NOMO-1 treated with DMSO at 0.1 percent for 48 hours (cell line): ENCODE data around the gene RAB40A.

Experiments used
- DNase-seq: peaks from one replicate; lab custom pipeline; 2025; ENCODE audit not compliant: unreplicated experiment; lab: John Stamatoyannopoulos, UW

Gene RAB40A, protein sequence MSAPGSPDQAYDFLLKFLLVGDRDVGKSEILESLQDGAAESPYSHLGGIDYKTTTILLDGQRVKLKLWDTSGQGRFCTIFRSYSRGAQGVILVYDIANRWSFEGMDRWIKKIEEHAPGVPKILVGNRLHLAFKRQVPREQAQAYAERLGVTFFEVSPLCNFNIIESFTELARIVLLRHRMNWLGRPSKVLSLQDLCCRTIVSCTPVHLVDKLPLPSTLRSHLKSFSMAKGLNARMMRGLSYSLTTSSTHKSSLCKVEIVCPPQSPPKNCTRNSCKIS

DNA sequence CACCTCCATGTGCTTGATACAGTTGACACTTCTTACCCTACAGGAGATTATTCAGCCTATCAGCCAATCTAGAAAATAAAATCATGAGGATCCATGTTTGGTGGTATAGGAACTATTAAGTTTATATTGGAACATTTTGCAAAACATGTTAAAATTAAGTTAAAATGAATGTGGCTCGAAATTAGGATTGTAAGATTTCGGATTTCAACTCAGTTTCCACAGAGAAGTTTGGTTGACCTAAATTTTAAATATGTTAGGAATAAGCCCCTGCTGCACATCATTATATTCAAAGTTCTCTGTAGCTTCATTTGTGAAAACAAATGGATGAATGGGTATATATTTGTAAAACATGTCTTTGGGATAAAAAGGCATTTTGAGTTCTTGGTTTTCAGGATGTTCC lies at the start of gene RAB40A:
Gene RAB40A, minus strand, starts transcription at position 101 of the 400 bp plus-strand sequence. CDS start 18,733 bp downstream, outside the sequence.
- no peak for DNase-seq

DNA sequence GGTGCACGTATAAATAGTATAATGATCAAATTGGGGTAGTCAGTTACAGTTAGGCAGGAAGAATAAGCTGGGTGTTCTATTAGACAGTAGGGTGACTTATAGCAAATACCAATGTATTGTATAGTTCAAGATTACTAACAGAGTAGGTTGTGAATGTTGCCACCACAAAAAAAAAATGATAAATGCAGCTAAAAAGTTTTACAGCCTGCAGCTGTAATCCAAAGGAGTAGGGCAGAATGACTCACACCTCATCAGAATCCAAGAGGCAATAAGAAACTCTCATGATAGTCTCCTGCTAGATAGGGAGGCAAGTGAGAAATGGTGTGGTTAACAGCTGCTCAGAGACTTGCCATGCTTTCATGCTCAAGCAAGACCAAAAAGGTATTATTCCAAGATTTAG lies 46.5 kb upstream of the RAB40A start:
- DNase-seq = peak; percentile 10

DNA sequence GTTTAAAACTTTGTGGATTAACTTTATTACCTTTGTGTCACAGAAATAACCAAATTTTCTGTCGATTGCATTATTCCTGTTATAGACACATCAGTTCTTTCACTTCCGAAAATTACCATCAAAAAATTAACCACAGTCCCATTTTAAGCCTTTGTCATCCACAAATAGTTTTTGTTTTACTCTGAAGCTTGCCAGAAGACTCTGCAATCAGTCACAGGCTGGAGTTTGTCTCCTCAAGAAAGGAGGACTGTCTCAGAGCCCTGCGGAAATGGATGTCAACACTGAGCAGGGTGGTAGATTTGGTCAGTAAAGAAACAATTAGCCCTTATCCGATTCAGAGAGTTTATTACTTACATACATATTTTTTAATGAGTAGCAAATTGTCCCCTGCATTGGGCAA lies 45.9 kb upstream of the RAB40A start:
- peak; percentile 59 for DNase-seq

DNA sequence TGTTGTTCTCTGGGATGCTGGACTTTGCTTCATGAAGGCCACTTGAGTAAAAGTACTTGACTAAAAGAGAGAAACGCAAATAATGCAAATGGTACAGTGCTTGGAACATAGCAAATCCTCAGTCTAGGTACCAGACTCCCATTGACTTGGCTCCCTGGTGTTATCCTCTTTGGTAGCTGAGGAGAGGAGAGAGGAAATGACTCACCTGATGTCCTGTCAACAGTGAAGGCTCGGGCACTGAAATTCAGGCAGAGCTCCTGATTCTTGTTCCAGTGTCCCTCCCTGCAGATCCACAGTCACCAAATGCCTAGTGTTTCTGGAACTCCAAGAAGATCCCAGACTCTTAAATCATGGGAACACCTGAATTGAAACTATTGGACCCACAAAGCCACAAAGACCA lies 43.5 kb upstream of the RAB40A start:
- no peak for DNase-seq

DNA sequence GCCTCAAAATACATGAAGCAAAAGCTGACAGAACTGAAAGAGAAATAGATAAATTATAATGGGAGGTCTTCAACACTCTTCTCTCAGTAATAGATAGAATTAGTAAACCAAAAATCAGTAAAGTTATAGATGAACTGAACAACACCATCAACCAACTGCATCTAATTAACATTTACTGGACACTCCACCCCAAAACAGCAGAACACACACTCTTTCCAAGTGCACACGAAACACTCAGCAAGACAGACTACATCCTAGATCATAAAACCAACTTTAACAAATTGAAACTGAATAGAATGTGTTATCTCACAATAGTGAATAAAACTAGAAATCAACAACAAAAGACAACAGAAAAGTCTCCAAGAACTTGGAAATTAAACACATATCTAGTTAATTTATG lies 41.0 kb upstream of the RAB40A start:
- DNase-seq = no peak

DNA sequence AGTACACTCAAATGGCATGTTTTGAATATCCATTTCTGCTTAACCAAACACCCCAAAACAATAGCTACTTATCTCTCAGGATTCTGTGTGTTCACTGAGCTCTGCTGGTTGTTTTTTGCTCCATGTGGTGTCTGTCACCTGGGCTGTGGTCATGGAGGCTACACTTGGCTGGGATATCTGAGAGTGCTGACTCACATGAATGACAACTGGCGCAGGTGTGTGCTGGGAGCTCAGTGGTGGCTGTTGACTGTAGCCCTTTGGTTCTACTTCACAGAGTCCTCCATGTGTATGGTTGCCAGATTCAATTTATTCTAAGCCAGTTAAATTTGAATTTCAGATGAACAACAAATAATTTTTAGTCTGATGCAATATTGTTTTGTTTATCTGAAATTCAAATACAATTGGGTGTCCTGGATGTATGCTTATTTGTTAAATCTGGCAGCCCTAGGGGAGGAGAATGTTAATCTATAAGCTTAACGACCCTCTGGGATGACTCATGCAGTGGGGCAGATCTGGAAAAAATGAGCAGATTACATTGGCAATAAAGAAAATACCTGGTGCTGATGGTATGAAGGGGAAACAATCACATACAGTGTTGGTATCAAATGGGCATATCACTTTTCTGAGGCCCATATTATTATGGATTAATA lies 37.8 kb upstream of the RAB40A start:
- DNase-seq = no peak

DNA sequence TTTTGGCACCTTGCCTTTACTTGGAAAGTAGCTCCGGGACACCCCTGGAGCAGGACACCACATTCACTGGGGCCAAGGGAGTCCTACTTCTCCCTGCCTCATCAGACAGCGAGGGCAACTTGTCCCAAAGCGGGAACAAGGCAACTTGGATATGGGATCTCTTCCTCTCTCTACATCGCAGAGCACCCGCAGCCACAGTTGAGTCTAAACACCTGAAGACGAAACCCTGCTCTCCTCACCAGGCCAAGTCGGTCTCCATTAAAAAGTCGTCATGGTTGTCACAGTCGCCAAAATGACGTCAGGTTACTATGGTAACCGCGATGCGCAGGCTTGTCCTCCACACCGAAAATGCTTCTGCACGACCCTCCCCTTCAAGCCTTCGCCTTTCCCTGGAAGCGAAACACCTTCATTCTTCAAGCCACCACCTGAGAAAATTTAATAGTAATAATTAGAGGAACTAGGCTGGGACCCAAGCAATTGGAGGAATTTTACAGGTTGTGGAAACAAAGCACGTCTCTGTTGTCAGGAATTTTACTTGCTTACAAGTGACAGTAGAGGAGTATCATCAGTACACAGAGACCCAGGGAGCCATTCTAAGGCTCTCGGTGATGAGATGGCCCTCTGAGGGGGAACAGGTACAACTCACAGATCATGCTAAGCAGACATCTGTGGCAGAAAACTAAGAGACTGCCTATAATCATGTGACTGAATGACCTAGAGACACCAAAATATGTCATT lies 35.6 kb upstream of the RAB40A start:
- DNase-seq = peak; percentile 36

DNA sequence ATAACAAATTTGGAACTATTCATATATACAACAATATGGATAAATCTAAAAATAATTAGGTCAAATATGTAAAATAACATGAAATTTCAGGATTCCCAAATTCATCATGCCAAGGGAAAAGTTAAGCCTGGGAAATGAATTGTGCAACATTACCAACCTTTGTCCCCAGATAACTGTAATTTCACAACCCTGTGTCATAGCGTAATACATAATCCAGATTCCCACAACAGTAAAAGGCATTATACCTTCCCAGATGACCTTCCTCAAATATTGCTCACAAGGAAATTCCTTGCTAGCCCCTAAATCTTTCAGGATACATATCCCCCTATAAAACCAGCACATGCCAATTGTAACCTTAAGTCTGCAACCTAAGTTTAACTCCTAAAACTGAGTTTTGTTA lies 32.9 kb upstream of the RAB40A start:
- DNase-seq = no peak

DNA sequence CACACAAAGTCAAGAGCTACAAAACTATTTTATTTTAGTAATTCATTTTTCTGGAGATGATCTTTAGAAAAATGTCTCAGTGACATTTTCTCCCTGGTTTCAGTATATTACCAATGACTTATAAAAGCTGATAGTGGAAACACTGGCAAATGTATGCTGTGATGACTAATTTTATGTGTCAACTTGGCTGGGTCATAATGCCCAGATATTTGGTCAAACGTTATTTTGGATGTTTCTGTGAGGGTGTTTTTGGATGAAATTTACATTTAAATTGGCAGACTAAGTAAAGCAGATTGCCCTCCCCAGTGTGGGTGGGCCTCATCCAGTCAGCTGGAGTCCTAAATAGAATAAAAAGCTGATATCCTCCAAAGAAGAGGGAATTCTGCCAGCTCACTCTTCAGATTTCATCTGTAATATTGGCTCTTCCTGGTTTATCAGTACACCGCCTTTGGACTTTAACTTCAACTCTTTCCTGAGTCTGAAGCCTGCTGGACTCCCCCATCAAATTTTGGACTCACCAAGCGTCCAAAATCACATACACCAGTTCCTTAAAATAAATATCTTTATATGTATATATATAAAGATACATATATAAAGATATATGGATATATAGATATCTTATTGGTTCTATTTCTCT lies 31.2 kb upstream of the RAB40A start:
- no peak for DNase-seq

DNA sequence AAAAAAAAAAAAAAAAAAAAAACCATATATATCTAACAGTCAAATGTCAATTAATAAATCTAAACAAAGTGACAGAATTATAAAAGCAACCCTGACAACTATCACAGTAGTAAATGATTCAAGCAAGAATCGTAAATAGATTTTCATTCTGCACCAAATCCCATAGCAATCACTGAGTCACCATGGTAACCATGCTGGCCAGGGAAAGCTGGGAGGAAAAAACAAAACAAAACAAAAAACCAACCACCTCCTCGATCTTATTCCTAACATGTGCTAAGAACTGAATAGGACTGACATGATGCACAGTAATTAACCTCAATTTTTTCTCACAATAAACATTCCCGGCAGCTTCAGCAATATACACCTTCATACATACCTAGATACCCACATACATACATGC lies 30.6 kb upstream of the RAB40A start:
- DNase-seq = no peak

DNA sequence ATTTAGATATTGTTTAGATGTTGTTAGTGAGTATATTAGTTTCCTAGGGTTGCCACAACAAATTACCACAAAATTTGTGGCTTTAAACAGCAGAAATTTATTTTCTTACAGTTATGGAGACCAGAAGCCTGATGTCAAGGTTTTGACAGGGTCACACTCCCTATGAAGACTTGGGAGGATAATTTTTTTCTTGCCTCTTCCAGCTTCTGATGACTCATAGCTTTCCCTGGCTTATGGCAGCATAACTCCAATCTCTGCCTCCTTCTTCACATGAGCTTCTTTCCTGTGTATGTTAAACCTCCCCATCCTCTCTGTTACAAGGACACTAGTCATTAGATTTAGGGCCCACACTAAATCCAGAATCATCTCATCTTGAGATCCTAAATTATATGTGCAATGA lies 20.9 kb upstream of the RAB40A start:
- no peak for DNase-seq

DNA sequence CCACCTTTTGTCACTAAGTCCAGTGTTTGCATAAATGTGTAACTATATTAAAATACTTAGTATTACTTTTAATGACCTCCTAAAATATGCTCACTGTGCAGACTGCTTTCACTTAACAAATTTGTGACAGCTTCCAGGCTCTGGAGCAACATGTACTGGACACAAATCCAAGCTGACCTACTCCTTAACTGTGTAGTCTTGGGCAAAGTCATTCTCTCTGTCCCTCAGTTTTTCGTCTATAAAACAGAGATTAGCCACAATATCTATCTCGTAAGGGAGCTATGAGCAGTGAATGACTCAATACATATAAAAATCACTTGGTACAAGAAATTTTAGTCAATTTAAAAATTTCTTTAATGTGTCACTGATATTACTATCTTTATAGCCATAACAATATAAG lies 20.4 kb upstream of the RAB40A start:
- DNase-seq = no peak

DNA sequence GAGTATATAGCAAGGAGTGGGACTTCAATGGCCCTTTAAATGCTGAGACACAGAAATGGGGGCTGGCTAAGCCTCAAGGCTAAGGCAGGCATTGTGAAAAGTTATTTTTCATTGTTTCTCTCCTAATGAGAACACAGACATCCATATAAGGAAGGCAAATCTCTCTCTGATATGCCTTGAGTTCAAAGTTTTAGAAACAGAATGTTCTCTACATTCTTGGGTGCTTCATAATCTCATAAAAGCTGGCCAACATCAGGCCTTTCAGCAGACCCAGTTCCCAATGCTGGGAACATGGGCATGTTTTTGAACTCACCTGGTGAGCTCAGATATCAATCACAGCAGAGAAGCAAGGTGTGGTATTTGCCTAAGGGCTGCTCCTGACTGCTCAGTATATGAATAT lies 19.4 kb upstream of the RAB40A start:
- no peak for DNase-seq

DNA sequence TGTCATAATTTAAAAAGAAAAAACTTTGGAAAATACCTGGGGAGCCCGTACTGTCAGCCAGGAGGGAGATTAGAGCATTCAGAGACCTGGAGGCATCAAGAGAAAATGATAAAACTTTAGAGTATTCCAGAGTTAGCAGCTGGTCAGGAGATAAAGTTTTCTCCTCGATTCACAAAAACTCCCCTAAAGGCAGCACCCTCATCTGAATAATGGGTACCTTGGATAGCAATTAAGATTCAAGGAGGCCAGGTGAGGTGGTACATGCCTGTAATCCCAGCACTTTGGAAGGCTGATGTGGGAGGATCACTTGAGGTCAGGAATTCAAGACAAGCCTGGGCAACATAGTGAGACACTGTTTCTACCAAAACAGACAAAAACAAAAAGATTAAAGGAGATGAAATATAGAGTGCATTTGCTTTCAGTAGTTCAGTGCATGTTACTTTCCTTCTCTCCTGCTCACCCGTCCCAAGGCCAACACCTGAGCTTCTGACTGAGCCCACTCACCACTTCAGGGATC lies 18.6 kb upstream of the RAB40A start:
- no peak for DNase-seq

DNA sequence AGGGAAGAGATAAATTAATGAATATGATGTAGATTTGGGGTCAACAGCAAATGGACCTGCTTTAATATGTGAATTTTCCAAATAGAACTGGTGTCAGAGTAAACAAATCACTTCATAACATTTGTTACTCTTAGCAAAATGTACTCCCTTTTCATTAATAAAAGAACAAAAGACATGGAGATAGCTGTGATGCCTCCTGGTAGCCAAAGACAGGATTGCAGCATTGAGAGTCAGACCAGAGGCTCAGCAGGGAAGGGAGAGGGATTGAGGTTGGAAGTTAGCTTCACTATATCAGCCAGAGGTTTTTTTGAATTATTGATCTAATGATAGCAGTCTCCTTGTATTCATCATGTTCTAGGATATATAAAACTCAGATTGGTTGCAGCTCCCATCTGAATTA lies 17.4 kb upstream of the RAB40A start:
- DNase-seq = no peak

DNA sequence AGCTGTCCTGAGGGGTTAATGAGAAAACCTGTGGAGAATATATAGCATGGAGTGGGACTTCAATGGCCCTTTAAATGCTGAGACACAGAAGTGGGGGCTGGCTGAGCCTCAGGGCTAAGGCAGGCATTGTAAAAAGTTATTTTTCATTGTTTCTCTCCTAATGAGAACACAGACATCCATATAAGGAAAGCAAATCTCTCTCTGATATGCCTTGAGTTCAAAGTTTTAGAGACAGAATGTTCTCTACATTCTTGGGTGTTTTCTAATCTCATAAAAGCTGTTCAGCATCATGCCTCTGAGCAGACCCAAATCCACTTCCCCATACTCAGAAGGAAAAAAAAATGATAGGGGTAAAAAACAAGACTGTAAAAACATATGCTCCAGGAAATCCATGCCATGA lies 16.8 kb upstream of the RAB40A start:
- no peak for DNase-seq

DNA sequence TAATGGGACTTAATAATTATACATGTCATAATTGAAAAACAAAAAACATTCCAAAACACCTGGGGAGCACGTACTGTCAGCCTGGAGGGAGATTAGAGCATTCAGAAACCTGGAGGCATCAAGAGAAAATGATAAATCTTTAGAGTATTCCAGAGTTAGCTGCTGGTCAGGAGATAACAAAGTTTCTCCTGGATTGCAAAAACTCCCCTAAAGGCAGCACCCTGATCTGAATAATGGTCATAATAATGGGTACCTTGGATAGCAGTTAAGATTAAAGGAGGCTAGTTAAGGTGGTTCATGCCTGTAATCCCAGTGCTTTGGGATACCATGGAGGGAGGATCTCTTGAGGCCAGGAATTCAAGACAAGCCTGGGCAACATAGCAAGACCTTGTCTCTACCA lies 15.9 kb upstream of the RAB40A start:
- no peak for DNase-seq

DNA sequence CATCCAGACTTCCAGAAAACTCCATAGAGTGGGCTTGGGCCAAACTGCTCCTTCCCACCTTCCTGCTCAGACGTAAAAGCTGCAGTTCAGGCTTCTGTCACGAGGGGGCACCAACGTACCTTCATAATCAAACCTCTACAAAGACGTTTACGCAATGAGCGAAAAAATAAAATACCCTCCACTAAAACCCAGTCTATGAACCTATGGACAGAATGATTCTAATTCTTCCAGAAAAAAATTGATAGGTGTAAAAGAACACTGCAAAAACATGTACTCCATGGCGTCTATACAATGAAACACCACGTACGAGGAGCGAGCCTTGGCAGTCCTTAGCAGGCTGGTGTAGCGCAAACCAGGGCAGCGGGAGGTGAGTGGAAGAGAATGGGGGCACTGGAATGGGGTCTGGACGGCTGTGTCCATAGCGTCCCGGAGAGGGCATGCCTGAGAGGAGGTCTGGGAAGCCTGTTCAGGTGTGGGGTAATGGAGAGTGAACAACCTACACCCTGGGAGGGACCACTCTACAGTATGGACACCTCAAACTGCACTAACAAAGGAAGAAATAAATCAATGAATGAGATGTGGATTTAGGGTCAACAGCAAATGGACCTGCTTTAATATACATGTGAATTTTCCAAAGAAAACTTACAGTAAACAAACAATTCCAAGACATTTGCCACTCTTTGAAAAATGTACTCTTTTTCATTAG lies 14.4 kb upstream of the RAB40A start:
- DNase-seq = peak; percentile 54

DNA sequence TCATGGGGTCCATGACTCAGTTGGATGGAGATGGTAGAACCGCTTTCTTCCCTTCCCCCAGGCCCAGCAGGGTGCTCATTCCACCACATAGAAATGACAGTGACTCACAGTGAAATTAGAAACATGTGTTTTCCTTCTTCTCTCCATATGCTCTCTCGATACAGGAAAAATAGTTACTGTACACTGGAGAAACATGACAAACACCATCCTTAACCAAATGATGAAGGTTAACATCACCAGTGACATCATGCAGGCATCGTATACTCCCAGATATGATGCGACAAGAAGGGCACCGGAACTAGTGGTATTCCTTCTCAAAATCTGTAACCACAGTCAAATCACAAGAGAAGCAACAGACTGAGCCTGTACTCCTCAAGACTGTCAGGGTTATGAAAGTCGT lies 11.7 kb upstream of the RAB40A start:
- DNase-seq = no peak

DNA sequence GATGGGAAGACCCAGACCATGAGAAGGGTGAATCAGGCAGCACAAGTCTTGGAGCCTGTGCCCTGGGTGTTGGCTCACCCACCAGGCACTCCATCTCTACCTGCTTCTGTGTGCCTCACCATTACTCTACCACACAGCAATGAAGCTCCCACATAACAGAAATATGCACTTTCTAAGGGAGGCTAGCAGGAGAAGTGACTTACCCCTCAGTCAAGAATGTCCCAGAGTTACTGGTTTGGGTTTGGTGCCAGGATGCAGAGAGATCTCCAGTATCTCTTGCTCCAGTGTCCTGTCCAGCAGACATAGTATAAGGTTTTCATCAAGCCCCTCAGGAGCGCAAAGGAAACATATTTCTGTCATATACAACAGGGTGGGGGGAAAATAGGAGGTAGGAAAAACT lies 11.3 kb upstream of the RAB40A start:
- DNase-seq = no peak

DNA sequence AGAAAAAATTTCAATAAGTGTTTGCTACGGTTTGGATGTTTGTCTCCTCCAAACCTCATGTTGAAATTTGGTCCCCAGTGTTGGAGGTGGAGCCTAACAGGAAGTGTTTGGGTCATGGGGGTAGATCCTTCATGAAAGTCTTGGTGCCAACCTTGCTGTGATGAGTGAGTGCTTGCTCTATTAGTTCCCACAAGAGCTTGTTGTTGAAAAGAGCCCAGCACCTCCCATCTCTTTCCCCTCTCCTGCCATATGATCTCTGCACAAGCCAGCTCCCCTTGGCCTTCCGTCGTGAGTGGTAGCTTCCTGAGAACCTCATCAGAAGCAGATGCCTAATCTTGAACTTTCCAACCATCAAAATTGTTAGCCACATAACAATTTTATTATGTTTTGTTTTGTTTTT lies 10.3 kb upstream of the RAB40A start:
- no peak for DNase-seq
